ENCODE results near the gene SCYGR4.

DNA sequence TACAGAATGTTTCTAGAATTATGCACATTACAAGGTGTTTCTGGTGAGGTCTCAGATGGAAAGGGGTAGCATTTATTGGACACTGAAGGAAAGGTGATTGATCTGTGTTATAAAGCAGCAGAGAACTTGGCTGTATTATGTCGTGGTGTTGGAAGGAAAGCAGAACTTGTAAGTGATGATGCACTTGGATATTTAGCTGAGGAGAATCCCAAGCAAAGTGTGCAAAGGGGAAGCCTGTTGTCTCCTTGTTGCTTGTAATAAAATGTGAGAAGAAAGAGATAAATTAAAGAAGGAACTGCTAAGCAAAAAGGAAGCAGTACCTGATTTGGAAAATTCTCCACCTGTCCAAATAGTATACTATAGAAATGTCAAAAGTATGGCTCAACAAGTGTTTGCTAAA, 37.1 kb downstream of the SCYGR4 start:
- TF ChIP-seq POLR2AphosphoS5 (IDR thresholded peaks at IDR 0.05), result no peak
- TF ChIP-seq, protein P1, sequence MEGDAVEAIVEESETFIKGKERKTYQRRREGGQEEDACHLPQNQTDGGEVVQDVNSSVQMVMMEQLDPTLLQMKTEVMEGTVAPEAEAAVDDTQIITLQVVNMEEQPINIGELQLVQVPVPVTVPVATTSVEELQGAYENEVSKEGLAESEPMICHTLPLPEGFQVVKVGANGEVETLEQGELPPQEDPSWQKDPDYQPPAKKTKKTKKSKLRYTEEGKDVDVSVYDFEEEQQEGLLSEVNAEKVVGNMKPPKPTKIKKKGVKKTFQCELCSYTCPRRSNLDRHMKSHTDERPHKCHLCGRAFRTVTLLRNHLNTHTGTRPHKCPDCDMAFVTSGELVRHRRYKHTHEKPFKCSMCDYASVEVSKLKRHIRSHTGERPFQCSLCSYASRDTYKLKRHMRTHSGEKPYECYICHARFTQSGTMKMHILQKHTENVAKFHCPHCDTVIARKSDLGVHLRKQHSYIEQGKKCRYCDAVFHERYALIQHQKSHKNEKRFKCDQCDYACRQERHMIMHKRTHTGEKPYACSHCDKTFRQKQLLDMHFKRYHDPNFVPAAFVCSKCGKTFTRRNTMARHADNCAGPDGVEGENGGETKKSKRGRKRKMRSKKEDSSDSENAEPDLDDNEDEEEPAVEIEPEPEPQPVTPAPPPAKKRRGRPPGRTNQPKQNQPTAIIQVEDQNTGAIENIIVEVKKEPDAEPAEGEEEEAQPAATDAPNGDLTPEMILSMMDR (IDR thresholded peaks at IDR 0.05 in 8 of 11, conservative IDR thresholded peaks at IDR 0.05 in 3 of 11), result no peak
